EH (cell line): ENCODE data around the gene TRMT2A.

Source experiments
- DNase-seq: peaks from one replicate; pipeline ENCODE4 v3.0.0-alpha.2; 2015; ENCODE audit warnings: low read depth

Gene TRMT2A

DNA sequence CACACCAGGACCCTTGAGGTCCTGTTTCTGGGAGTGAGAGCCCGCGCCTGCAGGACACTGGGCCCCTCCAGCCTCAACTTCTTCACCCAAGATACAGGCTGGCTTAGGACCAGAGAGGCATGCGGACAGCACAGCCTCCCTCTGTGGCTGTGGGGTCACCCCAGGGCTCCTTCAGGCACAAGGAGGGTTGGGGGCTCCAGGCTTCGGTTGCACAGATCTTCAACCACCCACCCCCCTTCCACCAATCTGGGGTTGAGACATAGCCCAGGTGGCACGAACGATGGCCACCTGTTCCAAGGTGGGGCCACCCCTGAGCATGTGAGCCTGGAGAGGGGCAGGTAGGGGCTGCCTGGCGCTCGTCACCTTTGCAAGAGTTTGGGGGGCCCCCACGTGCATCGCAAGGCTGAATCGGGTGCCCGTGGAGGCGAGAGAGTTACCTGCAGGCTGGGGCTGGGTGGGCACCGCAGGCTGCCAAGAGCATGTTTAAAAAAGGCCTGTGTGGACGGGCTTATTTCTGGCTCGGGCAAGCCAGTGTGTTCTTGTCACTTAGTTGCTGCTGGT is 15.7 kb upstream of the TRMT2A start:
- DNase-seq: no peak

- peak; percentile 32 for DNase-seq
Measured at GRCh38 chr22:20131859-20132685, 15.0 kb upstream of the TRMT2A start.

DNA sequence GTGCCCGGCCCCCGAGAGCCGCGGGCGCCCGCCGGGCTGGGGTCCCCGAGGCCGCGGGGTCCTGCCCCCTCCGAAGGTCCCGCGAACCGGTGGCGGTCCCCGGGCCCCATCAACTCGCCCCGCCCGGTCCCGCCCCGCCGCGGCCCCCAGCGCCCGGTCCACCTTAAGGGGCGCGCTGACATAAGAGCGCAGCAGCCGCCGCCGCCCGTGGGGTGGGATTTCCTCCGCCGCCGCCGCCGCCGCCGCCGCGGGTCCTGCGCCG is 14.5 kb upstream of the TRMT2A start, which contains the start of gene ZDHHC8:
ZDHHC8 (plus strand) TSS at position 208 of the 262 bp plus-strand sequence. CDS start 144 bp downstream, outside the sequence.
- DNase-seq: peak; percentile 48

- peak; percentile 85 for DNase-seq
Measured at GRCh38 chr22:20130731-20131596, 13.9 kb upstream of the TRMT2A start.

- DNase-seq: no peak
Measured at GRCh38 chr22:20130319-20130718, 13.3 kb upstream of the TRMT2A start.

DNA sequence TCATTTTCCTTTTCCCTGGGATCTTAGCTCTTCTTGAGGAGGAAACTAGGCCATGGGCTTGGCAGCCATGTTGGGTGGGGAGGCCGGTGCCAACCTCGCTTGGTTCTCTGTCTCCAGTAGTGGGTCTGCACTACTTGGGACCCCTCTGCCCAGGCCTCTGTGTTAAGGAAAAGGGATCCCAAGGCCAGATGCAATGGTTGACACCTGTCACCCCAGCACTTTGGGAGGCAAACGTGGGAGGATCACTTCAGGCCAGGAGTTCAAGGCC is 12.7 kb upstream of the TRMT2A start:
- no peak for DNase-seq

GRCh38 chr22:20128902-20129746 is 12.1 kb upstream of the TRMT2A start:
- DNase-seq: peak; percentile 48

DNA sequence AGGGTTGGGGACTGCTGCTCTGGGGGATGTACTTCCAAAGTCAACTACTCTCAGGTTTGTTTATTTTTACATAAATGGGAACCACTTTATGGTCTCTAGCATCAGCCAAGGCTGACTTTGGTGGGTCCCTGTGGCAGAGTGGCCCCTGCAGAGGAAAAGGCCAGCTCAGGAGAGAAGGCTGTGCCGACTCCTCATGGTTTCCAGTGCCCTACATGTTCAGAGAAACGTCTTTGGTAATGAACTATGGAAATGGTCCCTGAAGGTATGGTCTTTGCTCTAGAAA is 11.5 kb upstream of the TRMT2A start:
- DNase-seq: no peak

DNA sequence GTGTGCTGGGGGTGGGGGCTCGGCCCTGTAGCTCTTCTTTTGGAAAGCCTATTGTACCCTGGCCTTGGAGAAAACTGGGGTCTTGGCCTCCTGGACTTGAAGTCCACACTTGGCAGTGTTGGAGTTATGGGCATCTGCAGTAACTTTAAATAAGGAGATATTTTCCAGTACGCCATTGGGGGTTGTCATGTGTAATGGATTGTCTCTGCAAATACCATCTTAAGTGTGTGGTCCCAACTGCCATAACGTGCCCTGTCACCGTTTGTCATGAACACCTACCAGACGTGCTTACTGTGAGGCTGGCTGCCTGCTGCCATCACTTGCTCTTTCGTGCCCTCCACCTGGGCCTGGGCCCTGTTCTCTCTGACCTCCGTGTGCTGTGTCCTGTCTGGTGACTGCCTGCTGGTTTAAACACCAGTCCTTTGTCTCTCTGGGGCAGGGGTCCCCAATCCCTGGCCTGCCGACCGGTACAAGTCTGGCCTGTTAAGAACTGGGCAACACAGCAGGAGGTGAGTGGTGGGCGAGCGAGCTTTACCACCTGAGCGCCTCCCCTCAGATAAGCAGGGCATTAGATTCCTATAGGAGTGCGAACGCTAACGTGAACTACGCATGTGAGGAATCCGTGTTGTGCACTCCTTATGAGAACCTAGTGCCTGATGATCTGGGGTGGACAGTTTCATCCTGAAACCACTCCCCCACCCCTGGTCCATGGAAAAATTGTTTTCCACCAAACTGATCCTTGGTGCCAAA is 11.0 kb upstream of the TRMT2A start:
- DNase-seq: no peak

DNA sequence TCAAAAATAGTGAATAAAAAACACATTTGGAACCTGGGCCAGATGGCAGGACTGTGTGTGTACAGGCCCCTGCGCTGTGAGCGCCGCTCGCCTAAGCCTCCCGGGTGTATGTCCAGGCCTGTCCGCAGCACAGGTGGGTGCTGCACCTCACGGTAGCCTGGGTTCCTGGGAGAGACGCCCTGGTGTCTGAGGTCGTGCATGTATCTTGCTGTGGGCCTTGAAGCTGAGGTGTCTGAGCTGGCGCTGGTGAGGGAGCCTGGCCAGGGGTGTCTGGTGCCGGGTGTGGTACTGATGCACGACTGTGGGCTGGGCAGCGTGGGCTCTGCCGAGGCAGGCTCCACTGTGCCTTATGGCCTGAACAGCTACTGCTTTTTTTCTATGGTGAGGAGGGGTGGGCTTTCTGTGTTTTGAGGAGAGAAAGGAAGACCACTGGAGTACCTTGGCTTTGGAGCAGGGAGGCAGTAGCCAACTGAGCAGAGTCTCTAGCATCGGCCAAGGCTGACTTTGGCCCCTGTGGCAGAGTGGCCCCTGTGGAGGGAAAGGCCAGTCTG is 10.4 kb upstream of the TRMT2A start:
- no peak for DNase-seq

GRCh38 chr22:20126284-20127029 is 9.4 kb upstream of the TRMT2A start:
- no peak for DNase-seq

- DNase-seq: no peak
Measured at GRCh38 chr22:20125201-20126174, 8.5 kb upstream of the TRMT2A start.

DNA sequence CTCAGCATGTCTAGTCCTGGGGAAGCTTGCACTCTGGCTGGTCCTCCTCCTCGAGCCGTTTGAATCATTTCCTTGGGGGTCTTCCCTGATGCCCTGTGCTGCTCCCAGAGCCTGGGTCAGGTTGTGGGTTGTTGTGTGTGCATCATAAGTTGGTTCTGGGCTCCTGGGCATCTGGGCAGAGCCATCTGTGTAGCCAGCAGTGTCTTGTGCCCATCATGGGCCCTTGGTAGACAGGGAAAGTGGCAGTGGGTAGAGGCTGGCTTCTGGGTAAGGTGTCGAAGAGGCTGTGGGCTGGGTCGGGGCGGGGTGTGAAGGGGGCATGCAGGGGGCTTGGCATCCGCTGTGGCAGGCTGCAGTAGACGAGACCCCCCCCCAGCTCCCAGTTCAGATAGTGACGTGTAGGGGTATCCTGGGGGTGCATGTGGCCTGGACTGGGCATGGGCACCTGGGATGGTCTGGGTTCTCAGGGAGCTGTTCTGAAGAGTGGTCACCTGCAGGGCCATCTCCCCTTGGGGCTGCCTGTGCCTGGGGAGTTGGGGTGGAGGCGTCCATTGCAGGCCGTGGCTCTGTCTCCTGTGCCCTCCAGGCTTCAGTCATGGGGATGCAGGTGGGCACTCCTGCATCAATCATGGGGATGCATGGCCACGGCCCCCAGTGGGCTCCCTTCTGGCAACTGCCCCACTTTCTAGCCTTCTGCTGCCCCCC is 7.2 kb upstream of the TRMT2A start:
- no peak for DNase-seq

DNA sequence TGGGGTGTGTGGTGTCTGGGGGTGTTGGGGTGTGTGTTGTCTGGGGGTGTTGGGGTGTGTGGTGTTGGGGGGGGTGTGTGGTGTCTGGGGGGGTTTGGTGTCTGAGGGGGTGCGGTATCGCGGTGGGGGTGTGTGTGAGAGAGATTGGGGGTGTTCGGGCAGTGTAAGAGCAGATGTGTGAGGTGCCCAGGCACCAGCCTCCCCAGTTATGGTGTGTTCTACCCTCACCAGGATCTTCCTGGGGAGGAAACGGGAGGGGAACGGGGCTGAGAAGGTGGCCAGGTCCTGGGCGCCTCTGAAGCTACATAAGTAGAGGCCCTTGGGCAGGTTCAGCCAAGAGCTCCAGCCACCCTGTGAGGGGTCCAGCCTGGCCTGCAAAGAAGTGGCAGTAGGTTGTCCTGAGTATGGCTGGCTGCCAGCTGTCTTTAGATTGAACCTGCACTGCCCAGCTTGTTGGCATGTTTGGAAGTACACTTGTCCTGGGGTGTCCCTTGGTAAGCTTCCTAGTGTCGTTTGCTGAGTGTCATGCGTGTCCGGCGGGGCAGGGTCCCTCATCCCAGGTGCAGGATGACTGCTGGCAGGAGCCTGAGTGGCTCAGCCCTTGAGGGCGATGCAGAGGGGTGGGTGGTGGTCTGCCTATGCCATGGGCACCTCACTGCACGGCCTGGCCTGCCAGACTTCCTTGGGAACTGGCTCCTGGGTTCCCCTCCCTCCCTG is 6.5 kb upstream of the TRMT2A start:
- no peak for DNase-seq

- DNase-seq: no peak
Measured at GRCh38 chr22:20121856-20122415, 4.9 kb upstream of the TRMT2A start.

DNA sequence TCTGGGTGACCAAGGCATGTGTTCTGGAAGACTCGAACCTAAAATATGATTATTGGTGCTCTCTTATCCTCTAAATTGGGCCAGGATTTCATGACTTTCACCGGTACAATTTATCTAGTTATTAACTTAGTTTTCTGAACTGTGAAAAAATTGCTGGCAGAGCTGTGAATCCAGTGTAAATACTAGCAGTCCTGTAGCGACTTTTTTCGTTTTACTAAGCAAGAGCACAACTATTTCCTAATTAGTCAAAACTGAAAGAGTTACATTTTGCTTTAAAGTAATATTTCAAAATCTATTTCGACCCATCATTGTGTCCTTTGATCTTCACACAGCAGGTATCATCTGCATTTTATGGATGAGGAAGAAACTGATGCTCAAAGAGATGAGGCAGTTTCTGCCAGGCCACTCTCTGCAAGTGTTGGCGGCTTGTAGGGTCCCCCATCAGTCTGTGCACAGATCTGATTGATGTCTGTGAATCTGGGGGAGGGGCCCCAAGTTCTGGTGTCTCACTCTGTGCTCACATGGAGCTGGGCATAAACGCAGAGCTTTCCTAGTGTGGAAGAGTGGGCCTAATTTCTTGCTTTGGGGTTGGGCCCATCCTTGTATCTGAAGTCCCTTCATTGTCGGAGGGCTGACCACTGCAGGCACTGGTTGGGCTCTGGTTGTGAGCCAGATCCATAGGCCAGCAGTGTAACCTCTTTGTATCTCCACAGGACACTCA is 1.4 kb upstream of the TRMT2A start:
- peak; percentile 22 for DNase-seq

- peak; percentile 32 for DNase-seq
Measured at GRCh38 chr22:20117633-20118299, 740 bp upstream of the TRMT2A start.
